ENCODE data around the gene ATP8A2. TPM values are rescaled to one million over a fixed set of nuclear protein-coding genes. Genes with fewer than 3 reads are reported as not detected.

The ATP8A2 gene
- total and polyA plus RNA-seq, 2 of the 8 experiments (the other 6 are each of a cell fraction or from before 2014, with no cell fraction given), result 2.4 to 8.3 TPM

- TF ChIP-seq CHD7 (IDR thresholded peaks at IDR 0.05; ENCODE audit: insufficient replicate concordance, low read length), result no peak
Observed at GRCh38 chr13:25490236-25490635, 118.5 kb downstream of the ATP8A2 start (continued).

Measured in H1 (cell line).